Right renal pelvis (tissue), 4 donors: ENCODE data around the gene BCL2L12. TPM values are rescaled to one million over a fixed set of nuclear protein-coding genes. Genes with fewer than 3 reads are reported as not detected.
"Not testable (repeated sequence)": the region's sequence is repeated elsewhere in the genome, so short reads cannot be mapped to it uniquely, and the experiment has no call there.

ENCODE experiments used
- DNase-seq, 4 donors: peaks; one replicate each; pipeline ENCODE4 v3.0.0-alpha.2; 2013; ENCODE audit warnings: low read depth in 4 of 4, low spot score in 3 of 4, missing footprints in 1 of 4
- polyA plus RNA-seq, 4 donors: library from polyadenylated mRNA; unstranded; fragments of 120-200 nt; gene quantifications; one replicate each; pipeline ENCODE4 v1.2.1, GENCODE V29; 2013; ENCODE audit not compliant: insufficient read length in 4 of 4

The BCL2L12 gene
- polyA plus RNA-seq, 4 donors: 20.5 to 32.6 (median 23.9) TPM

DNA sequence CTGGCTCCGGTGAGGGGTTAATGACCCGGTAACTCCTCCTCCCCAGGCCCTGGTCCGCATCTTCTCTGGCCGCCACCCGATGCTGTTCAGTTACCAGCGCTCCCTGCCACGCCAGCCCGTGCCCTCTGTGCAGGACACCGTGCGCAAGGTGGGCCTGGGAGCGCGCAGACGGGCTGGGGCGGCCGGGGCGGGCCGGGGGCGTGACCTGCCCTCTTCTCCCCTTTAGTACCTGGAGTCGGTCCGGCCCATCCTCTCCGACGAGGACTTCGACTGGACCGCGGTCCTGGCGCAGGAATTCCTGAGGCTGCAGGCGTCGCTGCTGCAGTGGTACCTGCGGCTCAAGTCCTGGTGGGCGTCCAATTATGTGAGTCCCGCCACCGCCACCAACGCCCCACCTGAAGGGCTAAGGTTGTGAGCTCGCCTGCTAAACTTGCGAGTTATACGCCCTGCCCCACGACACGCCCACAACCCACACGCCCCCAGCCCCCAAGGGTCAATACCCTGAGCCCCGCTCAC lies 35.6 kb downstream of the BCL2L12 start:
- no peak for DNase-seq

DNA sequence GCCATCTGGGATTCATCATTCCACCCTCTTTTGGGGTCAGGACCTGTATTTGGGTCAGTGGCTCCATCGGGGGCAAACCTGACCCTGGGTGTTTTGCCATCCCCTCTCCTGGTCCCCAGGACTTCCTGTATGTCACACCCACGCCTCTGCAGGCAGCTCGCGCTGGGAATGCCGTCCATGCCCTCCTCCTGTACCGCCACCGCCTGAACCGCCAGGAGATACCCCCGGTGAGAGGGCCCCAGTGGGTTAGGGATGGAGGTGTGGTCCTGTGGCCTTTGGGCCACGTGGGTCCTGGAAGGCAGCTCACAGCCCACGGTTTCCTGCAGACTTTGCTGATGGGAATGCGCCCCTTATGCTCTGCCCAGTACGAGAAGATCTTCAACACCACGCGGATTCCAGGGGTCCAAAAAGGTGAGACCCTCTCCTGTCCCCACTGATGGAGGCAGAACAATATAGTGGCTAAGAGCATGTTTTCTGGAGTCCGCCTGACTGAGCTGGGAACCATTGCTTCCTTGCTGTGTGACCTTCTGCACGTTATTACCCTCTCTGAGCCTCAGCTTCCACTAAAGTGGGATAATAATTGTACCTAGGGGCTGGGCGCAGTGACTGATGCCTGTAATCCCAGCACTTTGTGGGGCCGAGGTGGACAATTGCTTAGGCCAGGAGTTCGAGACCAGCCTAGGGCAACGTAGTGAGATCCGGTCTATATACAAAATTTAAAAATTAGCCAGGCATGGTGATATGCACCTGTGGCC lies 39.3 kb downstream of the BCL2L12 start:
- no peak for DNase-seq

DNA sequence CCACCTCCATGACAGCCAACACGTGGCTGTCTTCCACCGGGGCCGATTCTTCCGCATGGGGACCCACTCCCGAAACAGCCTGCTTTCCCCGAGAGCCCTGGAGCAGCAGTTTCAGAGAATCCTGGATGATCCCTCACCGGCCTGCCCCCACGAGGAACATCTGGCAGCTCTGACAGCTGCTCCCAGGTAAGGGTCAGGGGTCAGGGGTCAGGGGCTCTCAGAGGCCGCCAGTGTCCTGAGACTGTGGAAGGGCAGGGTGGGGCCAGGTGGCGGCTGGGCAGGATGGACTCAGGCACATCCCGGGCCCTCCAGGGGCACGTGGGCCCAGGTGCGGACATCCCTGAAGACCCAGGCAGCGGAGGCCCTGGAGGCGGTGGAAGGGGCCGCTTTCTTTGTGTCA lies 40.2 kb downstream of the BCL2L12 start:
- DNase-seq: no peak

DNA sequence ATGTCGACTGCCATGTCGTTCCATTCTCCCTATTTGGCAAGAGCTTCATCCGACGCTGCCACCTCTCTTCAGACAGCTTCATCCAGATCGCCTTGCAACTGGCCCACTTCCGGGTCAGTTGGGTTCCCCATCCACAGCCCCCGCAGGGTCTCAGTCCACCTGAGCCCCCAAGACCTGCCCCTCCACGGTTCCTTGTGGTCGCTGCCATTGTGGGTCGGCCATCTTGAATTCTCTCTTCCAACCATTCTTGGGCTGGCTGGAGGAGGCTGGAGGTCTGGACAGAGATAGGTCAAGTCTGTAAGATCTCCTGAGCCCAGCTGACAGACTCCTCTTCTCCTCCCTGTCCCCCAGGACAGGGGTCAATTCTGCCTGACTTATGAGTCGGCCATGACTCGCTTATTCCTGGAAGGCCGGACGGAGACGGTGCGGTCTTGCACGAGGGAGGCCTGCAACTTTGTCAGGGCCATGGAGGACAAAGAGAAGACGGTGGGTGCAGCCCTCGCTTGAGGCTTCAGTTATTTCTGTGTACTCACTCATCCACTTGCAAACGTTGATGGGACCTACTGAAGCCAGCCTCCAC lies 44.7 kb downstream of the BCL2L12 start:
- DNase-seq: no peak

DNA sequence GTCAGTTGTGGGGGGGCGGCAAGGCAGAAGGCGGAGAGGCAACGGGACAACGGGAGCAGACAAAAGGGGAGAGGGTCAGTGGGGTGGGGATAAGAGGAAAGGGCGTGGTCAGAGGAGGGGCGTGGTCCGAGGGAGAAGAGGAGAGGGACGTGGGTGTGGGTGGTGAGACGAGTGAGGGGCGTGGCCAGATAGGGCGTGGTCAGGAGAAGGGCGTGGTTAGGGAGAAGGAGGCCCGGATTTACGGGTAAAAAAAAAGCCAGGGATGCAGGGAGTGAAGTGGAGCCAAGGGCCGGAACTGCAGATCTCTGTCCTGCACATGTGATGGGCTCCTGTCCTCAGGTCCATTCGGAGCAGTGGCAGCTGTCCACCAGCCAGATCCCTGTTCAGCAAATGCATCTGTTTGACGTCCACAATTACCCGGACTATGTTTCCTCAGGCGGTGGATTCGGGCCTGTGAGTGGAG lies 46.7 kb downstream of the BCL2L12 start:
- DNase-seq: no peak

DNA sequence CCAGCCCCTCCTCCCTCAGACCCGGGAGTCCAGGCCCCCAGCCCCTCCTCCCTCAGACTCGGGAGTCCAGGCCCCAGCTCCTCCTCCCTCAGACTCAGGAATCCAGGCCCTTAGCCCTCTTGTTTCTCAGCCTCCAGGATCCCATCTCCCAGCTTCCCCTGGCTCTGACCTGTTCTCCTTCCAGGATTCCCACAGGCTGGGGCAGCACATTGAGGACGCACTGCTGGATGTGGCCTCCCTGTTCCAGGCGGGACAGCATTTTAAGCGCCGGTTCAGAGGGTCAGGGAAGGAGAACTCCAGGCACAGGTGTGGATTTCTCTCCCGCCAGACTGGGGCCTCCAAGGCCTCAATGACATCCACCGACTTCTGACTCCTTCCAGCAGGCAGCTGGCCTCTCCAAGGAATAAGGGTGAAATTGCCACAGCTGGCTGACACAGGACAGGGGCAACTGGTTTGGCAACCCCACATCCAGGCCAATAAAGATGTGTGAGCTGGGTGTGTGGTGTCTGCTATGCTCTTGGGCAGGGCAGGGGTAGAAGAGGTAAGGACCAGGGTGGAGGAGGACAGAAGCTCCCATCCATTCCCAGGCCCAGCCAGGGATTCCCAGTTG lies 47.6 kb downstream of the BCL2L12 start:
- DNase-seq: no peak

DNA sequence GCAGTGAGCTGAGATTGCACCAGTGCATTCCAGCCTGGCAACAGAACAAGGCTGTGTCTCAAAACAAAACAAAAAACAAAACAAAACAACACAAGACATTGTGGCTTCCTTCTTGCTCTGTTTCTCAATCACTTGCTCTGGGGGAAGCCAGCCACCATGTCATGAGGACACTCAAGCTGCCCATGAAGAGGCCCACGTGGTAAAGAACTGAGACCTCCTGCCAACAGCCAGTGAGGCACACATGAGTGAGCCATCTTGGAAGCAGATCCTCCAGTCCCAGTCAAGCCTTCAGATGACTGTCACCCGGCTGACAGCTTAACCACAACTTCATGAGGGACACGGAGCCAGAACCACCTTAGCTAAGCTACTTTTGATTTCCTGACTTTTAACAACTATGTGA lies 50.4 kb downstream of the BCL2L12 start:
- no peak for DNase-seq

DNA sequence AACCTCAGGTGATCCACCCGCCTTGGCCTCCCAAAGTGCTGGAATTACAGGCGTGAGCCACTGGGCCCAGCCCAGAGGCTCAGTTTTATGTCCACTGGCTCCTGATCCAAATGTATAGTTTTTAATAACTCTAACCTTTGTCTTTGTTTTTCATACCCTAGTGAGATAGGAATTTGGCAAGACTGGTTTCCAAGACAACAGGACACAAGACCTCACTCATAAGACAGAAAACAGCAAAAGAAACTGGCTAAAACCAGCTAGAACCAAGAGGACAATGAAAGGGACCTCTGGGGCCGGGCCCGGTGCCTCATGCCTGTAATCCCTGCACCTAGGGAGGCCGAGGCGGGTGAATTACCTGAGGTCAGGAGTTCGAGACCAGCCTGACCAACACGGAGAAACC lies 52.8 kb downstream of the BCL2L12 start:
- no peak for DNase-seq

DNA sequence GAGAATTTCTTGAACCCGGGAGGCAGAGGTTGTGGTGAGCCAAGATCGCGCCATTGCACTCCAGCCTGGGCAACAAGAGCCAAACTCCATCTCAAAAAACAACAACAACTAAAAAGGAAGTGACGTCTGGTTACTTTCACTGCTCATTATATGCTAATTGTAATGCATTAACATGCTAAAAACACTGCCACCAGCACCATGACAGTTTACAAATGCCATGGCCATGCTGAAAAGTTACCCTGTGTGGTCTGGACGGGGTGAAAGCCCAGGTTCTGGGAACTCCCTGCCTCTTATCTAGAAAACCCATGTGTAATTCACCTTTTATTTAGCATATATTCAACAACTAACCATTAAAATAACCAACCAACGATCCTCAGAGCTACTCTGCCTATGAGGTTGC lies 53.3 kb downstream of the BCL2L12 start:
- no peak for DNase-seq

DNA sequence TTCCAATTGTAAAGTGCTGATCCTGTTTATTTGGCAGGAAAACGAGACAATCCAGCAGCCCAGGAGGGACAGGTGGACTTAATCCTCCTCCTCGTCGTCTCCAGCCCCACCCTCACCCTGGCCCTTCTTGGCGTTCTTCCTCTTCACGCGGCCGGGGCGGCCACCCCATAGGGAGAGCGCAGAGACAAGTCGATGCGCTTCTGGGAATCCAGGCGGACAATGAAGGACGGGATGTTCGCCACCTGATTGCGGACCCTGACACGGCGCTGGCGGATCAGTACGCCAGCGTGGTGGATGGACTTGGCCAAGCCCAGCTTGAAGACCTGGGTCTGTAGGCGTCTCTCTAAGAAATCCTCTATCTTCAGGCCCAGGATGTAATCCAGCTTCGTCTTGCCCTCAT lies 53.7 kb downstream of the BCL2L12 start:
- not testable (repeated sequence) for DNase-seq

Other genes with a start within 250 kb of the BCL2L12 start
- not detected for gene PTH2, start 242.5 kb upstream of the BCL2L12 start, polyA plus RNA-seq
- under 1 TPM in 1 of 4 donors, not detected in 3; 0.04 TPM for gene GFY, start 240.5 kb upstream of the BCL2L12 start, polyA plus RNA-seq
- gene SLC17A7, start 224.4 kb upstream of the BCL2L12 start, polyA plus RNA-seq: under 1 TPM; 0.25 to 0.49 (median 0.40) TPM
- 10 to 100 TPM; 79.0 to 96.1 (median 82.8) TPM for gene PIH1D1, start 214.1 kb upstream of the BCL2L12 start, polyA plus RNA-seq
- gene ALDH16A1, start 212.7 kb upstream of the BCL2L12 start, polyA plus RNA-seq: 10 to 100 TPM; 16.6 to 27.5 (median 18.3) TPM
- 1 to 10 TPM; 2.6 to 4.5 (median 3.6) TPM for gene FLT3LG, start 191.7 kb upstream of the BCL2L12 start, polyA plus RNA-seq
- gene RPL13A, start 178.3 kb upstream of the BCL2L12 start, polyA plus RNA-seq: 1,000 to 10,000 TPM; 2,364 to 2,825 (median 2,611) TPM
- 1,000 to 10,000 TPM; 2,560 to 2,862 (median 2,794) TPM for gene RPS11, start 169.5 kb upstream of the BCL2L12 start, polyA plus RNA-seq
- 100 to 1,000 TPM; 242 to 339 (median 259) TPM for gene FCGRT, start 153.3 kb upstream of the BCL2L12 start, polyA plus RNA-seq
- 10 to 100 TPM; 14.5 to 23.3 (median 17.4) TPM for gene RCN3, start 137.9 kb upstream of the BCL2L12 start, polyA plus RNA-seq
- 10 to 100 TPM; 53.6 to 73.7 (median 60.5) TPM for gene NOSIP, start 85.4 kb upstream of the BCL2L12 start, polyA plus RNA-seq
- 1 to 10 TPM; 7.3 to 9.3 (median 8.3) TPM for gene PRRG2, start 84.6 kb upstream of the BCL2L12 start, polyA plus RNA-seq
- 10 to 100 TPM; 17.9 to 27.1 (median 20.2) TPM for gene PRR12, start 74.8 kb upstream of the BCL2L12 start, polyA plus RNA-seq
- gene RRAS, start 25.8 kb upstream of the BCL2L12 start, polyA plus RNA-seq: 10 to 100 TPM; 23.7 to 32.2 (median 25.8) TPM
- 10 to 100 TPM; 31.4 to 47.6 (median 34.7) TPM for gene SCAF1, start 23.7 kb upstream of the BCL2L12 start, polyA plus RNA-seq
- gene IRF3, start 76 bp upstream of the BCL2L12 start, polyA plus RNA-seq: 10 to 100 TPM; 41.2 to 56.3 (median 47.9) TPM
- gene PRMT1, start 11.3 kb downstream of the BCL2L12 start, polyA plus RNA-seq: 100 to 1,000 TPM; 196 to 239 (median 211) TPM
- 1 to 10 TPM in 3 of 4 donors, under 1 TPM in 1; 0.61 to 1.6 (median 1.3) TPM for gene ADM5, start 23.7 kb downstream of the BCL2L12 start, polyA plus RNA-seq
- 10 to 100 TPM; 10.3 to 13.3 (median 12.2) TPM for gene CPT1C, start 25.2 kb downstream of the BCL2L12 start, polyA plus RNA-seq
- under 1 TPM in 2 of 4 donors, not detected in 2; 0.11 to 0.38 TPM for gene TSKS, start 97.4 kb downstream of the BCL2L12 start, polyA plus RNA-seq
- gene AP2A1, start 101.1 kb downstream of the BCL2L12 start, polyA plus RNA-seq: 10 to 100 TPM; 48.7 to 68.2 (median 52.9) TPM
- 10 to 100 TPM; 29.6 to 40.2 (median 31.7) TPM for gene FUZ, start 147.4 kb downstream of the BCL2L12 start, polyA plus RNA-seq
- 10 to 100 TPM; 58.8 to 74.9 (median 66.2) TPM for gene MED25, start 152.4 kb downstream of the BCL2L12 start, polyA plus RNA-seq
- gene PTOV1, start 185.2 kb downstream of the BCL2L12 start, polyA plus RNA-seq: 100 to 1,000 TPM; 249 to 353 (median 277) TPM
- 10 to 100 TPM; 42.7 to 57.9 (median 46.3) TPM for gene PNKP, start 201.6 kb downstream of the BCL2L12 start, polyA plus RNA-seq
- gene AKT1S1, start 211.4 kb downstream of the BCL2L12 start, polyA plus RNA-seq: 10 to 100 TPM; 30.0 to 43.8 (median 34.2) TPM
- 10 to 100 TPM; 40.4 to 51.4 (median 43.4) TPM for gene TBC1D17, start 211.8 kb downstream of the BCL2L12 start, polyA plus RNA-seq
- 1 to 10 TPM; 1.7 to 3.6 (median 2.3) TPM for gene IL4I1, start 231.0 kb downstream of the BCL2L12 start, polyA plus RNA-seq